ENCODE measurements around the gene MAPKBP1.

The MAPKBP1 gene

DNA sequence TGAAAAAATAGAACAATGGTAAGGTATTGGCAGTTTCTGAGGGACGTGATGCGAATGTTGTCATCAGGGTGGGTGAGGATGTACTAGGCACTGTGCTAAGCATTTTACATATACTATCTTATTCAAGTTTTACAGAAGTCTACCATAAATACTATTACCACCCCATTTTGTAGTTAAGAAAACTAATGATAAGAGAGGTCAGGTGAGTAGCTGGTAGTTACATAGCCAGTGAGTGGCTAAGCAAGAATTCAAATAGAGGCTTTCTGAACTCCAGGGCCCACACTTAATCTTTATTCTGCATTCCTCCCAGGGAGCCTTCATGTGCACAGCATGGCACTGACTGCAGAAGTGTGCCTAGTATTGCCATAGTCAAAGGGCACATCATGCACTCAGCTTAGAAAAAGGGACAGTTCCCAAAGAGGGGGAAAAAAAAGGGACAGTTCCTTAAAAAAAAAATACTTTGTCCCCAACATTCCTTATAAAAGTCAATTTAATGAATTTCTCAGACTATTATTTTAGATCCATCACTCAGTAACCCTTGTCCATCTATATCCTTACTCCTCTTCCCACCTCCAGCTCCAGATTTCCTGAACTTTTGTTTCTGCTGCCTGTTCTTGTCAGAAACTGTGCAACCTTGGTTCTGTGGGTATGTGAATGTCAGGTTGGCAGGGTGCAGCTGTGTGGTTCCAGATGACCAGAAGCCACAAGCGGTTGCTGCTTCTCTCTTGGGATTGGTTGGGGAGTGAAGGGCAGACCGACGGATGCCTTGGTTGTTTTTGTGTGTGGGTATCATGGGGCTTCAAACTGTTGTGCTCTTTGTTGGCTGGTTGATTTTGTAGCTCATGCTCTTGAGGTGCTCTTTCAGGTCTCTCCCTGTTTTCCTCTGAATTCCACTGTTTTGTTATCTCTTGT, 8.3 kb downstream of the MAPKBP1 start:
- DNase-seq: no peak

DNA sequence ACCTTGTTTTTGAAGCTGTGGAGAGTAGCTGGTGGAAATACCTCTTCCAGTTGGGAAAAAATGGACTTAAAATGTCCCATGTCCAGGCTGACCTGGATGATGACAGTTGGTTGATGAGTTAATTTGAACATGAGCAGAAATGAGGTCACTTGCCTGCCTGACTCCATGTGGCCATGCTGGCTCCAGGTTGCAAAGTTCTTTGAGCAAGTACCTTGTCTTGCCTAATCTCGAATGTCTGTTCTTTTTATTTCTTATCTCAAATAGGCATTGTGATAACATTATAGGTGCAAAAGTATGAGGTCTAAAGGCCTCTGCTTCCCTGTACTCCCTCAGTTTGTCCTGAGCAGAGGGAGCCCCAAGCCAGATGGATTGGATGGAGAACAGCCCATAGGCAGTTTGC, 9.0 kb downstream of the MAPKBP1 start:
- peak in 1 of 2 experiments; percentile 39 for DNase-seq

DNA sequence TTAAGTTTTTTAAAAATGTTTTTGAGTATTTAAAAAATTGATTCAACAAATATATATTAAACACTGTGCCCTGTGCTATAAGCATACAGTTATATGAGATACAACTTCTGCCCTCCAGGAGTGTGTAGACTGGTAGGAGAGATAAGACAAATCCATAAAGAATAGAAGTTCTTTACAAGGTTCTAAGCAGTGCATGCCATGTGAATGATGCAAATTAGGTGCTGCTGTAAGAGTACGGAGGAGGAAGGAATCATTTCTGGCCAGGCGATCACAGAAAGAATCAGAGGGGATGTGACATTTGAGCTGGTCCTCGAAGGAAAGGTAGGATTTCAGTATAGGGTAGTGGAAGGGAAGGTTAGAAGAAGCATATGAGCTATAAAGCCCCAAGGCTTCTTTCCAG, 14.0 kb downstream of the MAPKBP1 start:
- DNase-seq: no peak

DNA sequence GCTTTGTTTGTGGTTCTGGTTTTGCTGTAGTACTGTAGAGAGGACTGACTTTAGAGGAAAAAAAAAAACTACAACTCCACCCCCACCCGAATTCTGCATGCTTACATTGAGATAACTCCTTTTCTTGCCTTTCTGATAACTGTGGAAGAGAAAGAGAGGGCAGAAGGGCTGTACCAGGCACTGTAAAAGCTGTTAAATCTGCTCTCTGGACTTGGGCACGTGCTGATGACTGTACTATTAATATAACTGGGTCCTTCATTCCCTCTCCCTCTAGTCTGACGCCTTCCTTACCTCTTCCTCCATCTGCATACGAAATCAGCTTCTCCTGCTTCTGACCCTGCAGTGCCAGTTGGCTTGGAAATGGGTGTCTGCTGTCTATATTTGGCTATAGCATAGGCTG, 15.0 kb downstream of the MAPKBP1 start:
- DNase-seq: no peak

DNA sequence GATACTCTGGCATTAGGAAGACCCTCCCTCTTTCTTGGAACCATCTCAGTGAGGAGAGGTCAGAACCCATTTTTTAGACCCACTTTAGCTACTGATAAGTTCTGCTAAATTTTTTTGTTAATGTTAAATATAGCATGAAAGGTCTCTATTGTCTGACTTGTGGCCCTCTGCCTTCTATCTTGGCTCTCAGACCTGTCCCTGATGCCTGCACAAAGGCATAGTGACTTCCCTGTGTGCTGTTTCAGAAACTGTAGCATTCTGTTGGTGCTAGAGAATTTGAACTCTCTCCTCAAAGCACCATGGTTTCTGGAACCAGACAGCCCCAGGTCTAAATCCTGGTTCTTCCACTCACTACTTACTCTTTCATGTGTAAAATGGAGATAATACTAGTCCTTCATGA, 15.4 kb downstream of the MAPKBP1 start:
- no peak for DNase-seq

DNA sequence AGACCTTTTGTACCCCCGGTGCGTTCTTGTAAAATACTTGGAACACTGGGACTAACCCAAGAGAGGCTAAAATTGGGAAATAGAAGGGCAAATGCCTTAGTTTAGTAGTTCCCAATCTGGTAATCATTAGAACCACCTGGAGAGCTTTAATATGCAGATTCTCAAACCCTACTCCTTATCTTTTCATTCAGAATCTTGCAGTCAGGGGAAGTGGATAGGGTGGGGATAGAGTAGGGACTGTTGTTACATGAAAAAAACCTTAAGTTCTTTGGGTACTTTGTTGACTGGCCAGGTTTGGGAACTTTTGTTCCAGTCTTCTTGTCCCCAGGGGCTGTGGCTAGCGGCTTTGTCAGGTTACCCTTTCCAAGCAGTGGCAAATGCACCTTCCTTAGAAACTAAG, 15.9 kb downstream of the MAPKBP1 start:
- DNase-seq: no peak

DNA sequence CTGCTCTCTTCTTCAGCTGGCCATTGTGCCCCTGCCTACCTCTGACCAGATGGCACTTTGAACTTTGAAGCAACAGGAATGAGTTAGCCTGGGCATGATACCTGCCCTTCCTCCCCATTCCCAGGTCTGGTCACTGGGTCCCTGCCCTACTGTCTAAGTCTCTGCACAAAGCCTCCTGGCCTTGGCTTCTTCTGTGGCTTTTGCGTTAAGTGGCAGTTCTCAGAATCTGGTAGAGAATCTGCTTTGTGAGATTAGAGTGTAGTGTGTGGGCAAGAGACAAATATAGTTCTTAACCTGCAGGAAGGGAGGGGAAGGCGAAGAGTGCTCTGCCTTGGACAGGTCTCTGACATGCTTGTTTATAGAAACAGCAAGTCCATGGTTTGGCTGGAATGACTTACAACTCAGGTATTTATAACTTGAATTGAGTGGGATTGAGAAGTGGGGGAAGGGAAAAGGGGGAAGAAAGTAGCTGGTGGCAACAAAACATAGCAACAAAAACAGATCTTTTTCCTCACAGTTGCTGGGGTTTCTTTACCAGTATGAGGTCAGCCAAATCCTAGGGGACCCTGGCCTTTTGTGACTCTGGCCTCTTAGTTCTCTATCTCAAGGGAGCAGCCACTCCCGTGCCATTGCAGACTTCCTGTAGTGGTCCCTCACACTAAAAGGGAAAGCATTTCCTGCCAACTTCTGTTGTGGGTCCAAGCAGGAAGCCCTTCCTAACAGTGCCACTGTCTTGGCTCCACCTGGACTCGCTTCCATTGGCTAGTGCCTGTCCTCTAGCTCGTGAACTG, 16.7 kb downstream of the MAPKBP1 start:
- no peak for DNase-seq

DNA sequence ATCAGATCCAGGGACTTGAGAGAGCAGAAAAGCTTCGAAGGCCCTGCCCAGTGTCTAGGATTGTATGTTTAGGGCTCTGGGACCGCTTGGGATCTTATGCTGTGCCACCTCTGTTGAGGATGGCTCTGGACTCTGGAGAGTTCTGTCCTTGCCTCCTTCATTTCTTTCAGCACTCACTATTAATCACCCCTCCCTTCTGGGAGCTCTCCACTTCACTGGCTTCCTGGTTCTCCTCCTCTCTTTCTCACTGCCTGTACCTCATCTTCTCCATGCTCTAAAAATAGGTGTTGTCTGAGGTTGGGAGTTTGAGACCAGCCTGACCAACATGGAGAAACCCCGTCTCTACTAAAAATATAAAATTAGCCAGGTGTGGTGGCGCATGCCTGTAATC, 17.3 kb downstream of the MAPKBP1 start:
- no peak for DNase-seq

DNA sequence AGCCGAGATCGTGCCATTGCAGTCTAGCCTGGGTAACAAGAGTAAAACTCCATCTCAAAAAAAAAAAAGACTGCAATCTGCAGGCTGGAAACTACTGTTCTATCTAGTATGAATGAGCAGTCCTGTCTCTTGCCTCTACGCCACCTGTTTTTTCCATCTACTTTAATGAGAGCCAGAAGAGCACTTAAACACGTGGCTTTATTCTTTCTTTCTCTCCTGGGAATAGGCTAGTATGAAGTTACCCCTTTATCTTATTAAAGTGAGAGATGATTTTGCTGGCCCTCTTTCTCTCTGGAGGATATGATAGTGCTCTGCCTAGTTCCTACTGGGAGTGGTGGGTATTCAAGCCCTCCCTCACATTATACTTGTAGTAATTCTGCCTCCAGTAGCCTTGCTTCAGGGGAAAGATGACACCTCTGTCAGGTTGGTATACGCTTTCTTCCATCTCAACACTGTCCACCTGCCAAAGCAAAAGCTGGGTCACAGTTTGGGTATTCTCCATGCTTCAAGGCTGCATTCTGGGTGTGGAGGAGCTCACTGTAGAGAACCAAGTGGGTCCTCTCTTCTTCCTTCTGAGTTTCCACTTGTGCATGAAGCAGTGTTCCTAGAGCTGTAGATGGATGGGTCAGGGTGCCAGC, 17.8 kb downstream of the MAPKBP1 start:
- DNase-seq: no peak

DNA sequence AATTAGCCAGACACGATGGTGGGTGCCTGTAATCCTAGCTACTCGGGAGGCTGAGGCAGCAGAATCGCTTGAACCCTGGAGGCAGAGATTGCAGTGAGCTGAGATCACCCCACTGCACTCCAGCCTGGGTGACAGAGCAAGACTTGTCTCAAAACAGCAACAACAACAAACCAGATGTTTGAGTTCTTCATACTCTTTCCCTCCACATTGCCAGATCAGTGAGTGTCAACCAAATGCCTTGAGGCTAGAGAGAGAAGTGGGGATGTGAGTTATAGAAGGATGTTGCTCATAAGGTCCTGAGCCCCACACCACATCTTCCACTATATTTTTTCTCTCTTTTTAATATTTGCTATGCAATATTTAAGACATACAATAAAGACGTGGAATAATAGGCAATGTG, 19.8 kb downstream of the MAPKBP1 start:
- DNase-seq: no peak

DNA sequence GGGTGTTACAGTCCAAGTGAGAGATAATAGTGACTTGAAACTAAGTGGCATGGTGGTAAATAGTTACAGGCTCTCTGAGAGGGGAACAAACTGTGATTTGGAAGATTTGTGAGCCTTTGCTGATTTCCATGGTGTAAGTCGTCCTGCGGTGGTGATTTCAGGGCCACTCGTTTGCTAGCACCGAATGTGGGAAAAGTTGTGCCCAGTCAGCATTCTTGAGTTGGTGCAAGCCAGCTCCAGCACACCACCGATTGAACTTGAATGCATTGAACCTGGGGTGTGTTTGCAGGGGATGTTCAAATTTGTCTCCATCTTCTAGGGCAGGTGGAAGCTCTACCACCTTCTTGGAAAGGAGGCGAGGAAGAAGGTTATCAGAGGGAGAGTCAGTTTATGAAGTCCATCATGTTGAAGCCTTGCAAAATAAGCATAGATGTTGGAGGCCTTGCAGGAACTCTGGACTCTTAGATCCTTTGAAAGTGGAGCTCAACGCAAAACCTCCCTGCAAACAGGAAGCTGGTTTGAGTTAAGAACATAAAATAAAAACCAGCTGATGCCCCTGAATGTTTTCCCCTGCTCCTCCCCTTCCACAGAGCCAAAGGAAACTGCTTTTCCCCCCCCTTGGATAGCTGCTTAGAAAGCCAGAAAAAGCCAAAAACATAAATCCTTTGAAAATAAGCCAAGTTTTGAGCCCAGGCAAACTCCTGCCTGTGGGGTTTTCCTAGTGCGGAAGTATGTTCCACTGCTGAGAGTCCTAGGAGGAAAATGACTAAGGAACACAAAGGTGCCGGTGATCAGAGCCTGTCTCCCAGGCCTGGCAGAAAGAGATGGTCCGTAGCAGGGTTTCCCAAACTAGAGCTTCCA, 21.9 kb downstream of the MAPKBP1 start:
- DNase-seq: no peak

DNA sequence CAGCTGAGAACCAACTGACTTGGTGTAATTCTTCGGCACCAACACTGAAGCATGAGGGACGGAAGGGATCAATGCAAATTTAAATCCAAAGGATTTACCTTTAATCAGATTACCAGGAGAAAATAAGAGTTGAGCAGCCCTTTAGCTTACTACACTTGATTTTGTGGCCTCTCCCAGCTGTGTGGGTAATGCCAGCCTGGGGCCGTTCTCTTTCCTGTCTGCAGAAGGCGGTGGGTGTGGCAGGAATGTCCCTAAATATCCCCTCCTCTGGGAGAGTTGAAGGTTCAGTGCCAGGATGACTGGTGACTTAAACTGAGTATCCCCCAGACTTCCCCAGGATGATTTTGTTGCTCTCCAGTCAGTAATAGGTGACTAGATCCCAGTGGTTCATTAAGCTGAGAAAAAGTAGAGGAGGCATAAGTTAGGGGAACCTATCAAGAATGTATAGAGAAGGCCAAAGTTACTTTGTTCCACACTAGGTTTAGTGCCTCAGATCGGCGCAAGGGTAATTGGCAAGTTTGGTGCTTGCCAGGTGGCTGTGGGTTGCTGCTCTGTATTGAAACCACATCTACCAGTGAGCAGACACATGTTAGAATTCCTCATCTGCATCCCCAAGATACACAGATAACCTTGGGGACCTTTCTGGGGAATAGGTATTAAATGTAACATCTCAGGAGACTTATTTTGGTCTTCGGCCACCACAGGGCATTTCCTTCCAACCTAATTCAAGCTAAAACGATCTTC, 23.1 kb downstream of the MAPKBP1 start:
- DNase-seq: no peak

DNA sequence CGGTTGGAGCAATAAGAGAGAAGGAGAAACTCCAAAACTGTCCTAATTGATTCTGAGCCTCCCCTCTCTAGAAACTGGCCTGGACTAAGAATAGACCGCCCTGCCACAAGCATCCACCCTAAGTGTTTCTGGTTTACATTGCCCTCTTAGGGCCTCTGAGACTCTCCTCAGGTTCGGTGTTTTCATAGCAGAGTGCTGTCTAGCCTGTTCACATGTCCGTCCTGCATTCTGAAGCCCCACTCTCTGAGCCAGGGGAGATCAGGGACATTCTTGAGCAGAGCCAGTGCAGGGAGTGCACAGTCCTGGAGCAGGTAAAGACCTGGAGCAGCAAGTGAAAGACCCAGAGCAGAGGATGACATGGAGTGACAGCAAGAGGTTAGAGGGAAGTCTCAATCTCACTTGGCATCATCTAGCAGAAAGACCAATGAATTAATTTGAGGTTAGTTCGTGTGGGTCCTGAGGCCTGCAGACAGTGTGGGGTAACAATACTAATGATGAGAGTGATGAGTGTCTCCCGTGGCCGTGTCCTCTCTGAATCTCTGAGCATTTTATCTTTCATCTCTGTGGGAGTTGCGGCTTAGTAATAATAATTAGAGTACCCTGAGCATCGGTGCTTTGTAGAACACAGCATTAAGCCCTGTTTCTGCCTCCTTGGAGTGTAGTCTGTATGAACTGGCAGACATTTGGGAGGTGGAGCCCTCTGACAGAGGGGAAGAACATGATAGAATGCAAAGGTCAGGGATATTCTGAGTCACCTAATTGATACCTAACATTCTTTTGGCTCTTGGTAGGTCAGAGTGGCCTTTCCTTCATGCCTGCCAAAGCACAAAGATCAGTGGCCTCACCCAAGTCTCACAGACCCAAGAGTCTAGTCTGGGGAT, 24.6 kb downstream of the MAPKBP1 start:
- no peak for DNase-seq

DNA sequence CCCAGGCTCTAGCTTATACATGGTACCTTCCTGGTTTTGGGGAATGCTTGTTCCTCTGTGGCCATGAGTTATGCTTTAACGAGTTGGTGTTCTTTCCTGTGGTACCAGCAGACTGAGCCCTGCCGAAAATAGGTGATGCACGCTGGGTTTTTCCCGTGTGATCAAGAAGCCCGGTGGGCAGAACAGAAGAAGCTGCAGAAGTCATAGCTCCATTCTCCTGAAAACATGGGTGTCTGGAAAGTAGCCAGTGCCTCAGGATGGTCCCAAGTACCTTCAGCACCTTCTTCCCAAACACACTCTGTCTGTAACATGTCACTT, 25.2 kb downstream of the MAPKBP1 start:
- DNase-seq: no peak

DNA sequence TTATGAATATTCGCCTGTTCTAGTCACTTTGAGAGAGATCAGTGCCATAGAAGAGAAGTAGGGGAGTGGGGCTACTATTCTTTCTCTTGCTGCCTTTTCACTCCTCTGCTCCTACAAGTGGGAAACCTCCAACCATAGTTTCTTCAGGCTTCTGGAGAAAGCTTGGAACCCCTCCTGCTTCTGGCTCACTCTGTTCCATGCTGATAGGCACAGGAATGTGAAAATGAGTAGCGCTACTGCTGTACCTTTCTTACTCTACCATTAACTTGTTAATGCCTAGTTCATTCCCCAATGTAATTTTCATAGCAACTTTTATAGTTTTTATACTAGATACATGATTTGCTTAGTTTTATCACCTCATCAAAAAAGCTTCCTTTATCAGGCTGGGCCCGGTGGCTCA, 26.9 kb downstream of the MAPKBP1 start:
- no peak for DNase-seq

DNA sequence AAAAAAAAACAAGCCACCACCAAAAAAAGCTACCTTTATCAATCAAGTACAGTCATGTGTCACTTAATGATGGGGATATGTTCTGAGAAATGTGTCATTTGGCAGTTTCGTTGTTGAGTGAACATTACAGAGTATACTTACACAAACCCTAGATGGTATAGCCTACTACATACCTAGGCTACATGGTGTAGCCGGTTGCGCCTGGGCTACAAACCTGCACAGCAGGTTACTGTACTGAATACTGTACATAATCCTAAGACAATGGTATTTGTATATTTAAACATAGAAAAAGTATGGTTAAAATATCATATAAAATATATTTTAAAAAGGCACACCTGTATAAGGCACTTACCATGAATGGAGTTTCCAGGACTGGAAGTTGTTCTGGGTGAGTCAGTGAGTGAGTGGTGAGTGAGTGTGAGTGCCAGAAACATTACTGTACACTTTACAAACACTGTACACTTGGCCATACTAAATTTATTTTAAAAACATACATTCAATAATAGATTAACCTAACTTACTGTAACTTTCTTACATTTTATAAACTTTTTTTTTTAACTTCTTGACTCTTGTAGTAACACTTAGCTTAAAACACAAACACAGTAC, 27.7 kb downstream of the MAPKBP1 start:
- DNase-seq: no peak

DNA sequence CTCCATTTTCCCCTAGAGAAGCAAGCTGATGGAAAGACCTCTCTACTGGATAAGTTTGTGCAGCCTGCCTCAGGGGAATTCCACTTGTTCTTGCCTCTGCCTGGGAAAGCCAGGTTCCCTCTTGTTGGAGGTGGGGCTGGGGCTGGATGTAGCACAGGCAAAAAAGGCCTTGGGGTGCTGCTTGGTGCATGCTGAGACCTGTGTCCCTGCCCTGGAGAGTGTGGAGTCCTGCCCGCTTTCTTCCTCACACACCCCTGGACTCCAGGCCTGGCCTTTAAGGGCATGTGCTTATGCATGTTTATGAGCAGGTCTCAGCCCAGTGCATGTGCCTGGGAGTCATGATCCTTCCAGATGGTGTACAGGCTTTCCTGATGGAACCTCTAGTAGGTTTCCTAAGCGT, 30.1 kb downstream of the MAPKBP1 start:
- DNase-seq: no peak

DNA sequence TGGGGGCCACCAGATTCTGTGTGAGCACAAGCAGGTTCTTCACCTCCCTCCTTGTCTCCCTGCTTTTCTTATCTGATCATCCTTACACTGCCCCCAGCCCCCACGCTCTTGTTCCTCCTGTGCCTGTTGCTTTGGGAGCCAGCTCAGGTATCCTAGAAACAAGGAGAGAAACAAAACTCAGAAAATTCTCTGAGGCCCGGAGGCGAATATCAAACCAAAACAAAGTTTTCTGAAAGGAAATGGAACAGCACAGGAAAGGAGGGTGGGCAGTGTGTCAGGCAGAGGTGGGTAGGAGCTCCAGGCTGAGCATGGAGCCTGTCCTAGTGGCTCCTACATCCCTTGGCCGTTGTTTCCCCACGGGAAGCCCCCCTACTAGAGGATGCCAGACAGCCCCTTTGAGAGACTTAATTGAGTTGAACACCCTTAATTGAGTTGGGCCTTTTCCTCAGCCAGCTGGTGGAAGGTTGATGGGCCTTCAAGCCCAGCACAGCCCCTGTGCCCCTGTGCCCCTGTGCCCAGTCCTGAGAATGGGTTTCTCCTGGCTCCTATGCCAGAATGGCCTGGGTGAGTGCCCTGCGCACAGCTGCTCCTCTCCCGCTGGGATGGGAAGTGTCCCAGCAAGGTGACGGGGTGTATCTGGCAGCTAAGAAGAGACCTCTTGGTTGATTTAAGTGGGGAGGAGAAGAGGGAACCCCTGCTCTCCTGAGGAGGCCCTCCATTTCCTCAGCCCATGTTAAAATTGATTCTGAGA, 30.8 kb downstream of the MAPKBP1 start:
- DNase-seq: no peak

DNA sequence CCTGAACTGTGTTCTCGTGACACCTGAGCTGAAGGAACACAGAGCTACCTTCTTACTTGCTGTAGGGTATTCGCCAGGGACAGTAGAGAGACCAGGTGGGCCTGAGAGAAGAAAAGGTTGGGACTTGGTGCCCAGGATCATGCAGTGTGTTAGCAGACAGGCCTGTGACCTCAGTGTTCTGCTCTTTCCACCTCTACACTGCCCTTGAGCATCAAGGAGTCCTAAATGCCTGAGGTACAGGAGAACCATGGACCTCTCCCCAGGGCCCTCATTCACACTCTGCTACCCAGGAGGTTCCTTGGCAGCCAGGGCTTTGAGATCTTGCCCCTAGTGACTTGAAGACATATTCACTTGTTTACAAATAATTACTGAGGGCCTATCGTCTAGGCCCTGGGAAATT, 31.4 kb downstream of the MAPKBP1 start:
- no peak for DNase-seq

All from cerebellar nuclear complex (tissue), 1 donor.